CD8-positive, alpha-beta memory T cell (primary cell): ENCODE results near the gene KIF1B. TPM values are rescaled to one million over a fixed set of nuclear protein-coding genes. Genes with fewer than 3 reads are reported as not detected.
"Not testable (repeated sequence)": the region's sequence is repeated elsewhere in the genome, so short reads cannot be mapped to it uniquely, and the experiment has no call there.

Source experiments
- CTCF ChIA-PET: fragments of 350-600 bp; sonication (Branson Sonifier 250); formaldehyde crosslinking; loops from one replicate; lab custom pipeline; 2021; ENCODE audit warnings: antibody characterized with exemption; lab: Charles Lee
- POLR2A ChIA-PET: fragments of 350-600 bp; sonication (Branson Sonifier 250); formaldehyde crosslinking; loops from one replicate; lab custom pipeline; 2021; ENCODE audit warnings: antibody characterized with exemption; lab: Charles Lee
- DNase-seq, 5 donors: peaks; one replicate each; pipeline versions ENCODE4 v3.0.0 to v3.0.0-alpha.2; 2020 to 2022; ENCODE audit warnings: mixed read lengths in 1 of 5
- H3K27ac ChIP-seq: one replicate; pipeline ENCODE4 v1.7.0; 2013; ENCODE audit warnings: low read depth, mild to moderate bottlenecking, low read length, moderate library complexity
- H3K27me3 ChIP-seq: 2 replicates; pipeline ENCODE4 v1.7.0; 2013; ENCODE audit warnings: low read length, mild to moderate bottlenecking; ENCODE audit not compliant: insufficient read depth, poor library complexity, severe bottlenecking
- H3K36me3 ChIP-seq: 2 replicates; pipeline ENCODE4 v1.7.0; 2013; ENCODE audit warnings: mild to moderate bottlenecking, low read length, moderate library complexity; ENCODE audit not compliant: insufficient read depth
- H3K4me1 ChIP-seq: 2 replicates; pipeline ENCODE4 v1.7.0; 2013; ENCODE audit warnings: mild to moderate bottlenecking, low read length, moderate library complexity; ENCODE audit not compliant: insufficient read depth
- H3K4me3 ChIP-seq: 2 replicates; pipeline ENCODE4 v1.7.0; 2013; ENCODE audit warnings: mild to moderate bottlenecking, low read length
- H3K9me3 ChIP-seq: 2 replicates; pipeline ENCODE4 v1.7.0; 2013; ENCODE audit warnings: mild to moderate bottlenecking, low read length
- H3K27ac Mint-ChIP-seq, 8 donors: one replicate each; pipeline ENCODE4 v1.8.0; 2020 to 2021; ENCODE audit warnings: mixed read lengths in 8 of 8, mild to moderate bottlenecking in 6 of 8, inconsistent platforms in 3 of 8, moderate library complexity in 3 of 8
- H3K27me3 Mint-ChIP-seq, 2 donors: one replicate each; pipeline ENCODE4 v1.8.0; 2020 to 2021; ENCODE audit warnings: mixed read lengths in 2 of 2, mild to moderate bottlenecking in 1 of 2, moderate library complexity in 1 of 2
- H3K36me3 Mint-ChIP-seq, 3 donors: one replicate each; pipeline ENCODE4 v1.8.0; 2020 to 2021; ENCODE audit warnings: mixed read lengths in 3 of 3, inconsistent platforms in 1 of 3, mild to moderate bottlenecking in 1 of 3
- H3K4me1 Mint-ChIP-seq, 3 donors: one replicate each; pipeline ENCODE4 v1.8.0; 2020 to 2021; ENCODE audit warnings: mixed read lengths in 3 of 3, inconsistent platforms in 1 of 3, mild to moderate bottlenecking in 1 of 3
- H3K4me3 Mint-ChIP-seq, 7 donors: one replicate each; pipeline ENCODE4 v1.8.0; 2020 to 2021; ENCODE audit warnings: mixed read lengths in 7 of 7, mild to moderate bottlenecking in 6 of 7, moderate library complexity in 4 of 7, inconsistent platforms in 2 of 7
- H3K9me3 Mint-ChIP-seq, 5 donors: one replicate each; pipeline ENCODE4 v1.8.0; 2020 to 2022; ENCODE audit warnings: mixed read lengths in 5 of 5, mild to moderate bottlenecking in 3 of 5, moderate library complexity in 2 of 5, inconsistent platforms in 1 of 5
- polyA plus RNA-seq: library from polyadenylated mRNA; unstranded; fragments of 300-500 nt; fragmentation: Illumina TruSeq; gene quantifications from one replicate; pipeline ENCODE4 v1.2.3, GENCODE V29; 2021
- total RNA-seq, 2 experiments: library from RNA; stranded (reverse); gene quantifications; one replicate each; pipeline ENCODE4 v1.2.3, GENCODE V29; 2021

The KIF1B gene
- total and polyA plus RNA-seq, 3 experiments from 2014 or later: 2.6 to 17.8 (median 17.5) TPM

- no peaks in the 10 kb centered on the region for H3K4me1 ChIP-seq
- no peak overlapping the region for H3K4me3 ChIP-seq
- Mint-ChIP-seq H3K27me3 (no peaks in the 10 kb centered on the region), H3K4me3 (no peak overlapping the region), H3K9me3 (no peaks in the 10 kb centered on the region), H3K4me1 (no peaks in the 10 kb centered on the region), H3K27ac (no peak overlapping the region), H3K36me3 (peaks cover 4 to 74% (median 18%) of the 10 kb centered on the region in 3 donors)
- ChIA-PET POLR2A (no interaction called here), CTCF (no interaction called here)
- DNase-seq: no peak
- H3K27ac ChIP-seq: no peak overlapping the region
- no peaks in the 10 kb centered on the region for H3K9me3 ChIP-seq
- H3K36me3 ChIP-seq: peaks cover 4% of the 10 kb centered on the region
- no peaks in the 10 kb centered on the region for H3K27me3 ChIP-seq
These were observed 136.7 kb downstream of the KIF1B start for GRCh38 chr1:10347109-10347508.

DNA sequence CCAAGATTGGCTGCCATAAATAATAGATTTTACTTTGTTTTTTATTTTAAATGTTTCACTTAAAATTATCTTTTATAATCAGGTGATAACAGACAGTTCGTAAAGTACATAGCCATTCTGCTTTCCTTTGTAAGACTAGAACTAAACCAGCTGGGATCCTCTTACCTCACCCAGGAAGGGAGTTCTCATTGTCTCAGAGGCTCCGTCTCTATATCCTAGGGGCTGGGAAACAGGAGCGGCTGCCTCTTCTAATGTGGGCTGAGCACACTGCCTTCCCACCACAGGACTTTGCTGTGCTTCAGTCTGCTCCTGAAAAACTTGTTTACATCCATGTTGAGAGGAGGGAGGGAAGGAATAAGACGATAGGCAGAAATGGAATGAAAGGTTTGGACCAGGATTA is 142.9 kb downstream of the KIF1B start:
- POLR2A ChIA-PET: no interaction called here
- no peak for DNase-seq
- Mint-ChIP-seq H3K36me3 (peaks cover 0 to 41% (median 13%) of the 10 kb centered on the region in 3 donors), H3K27me3 (no peaks in the 10 kb centered on the region), H3K27ac (no peak overlapping the region), H3K9me3 (no peaks in the 10 kb centered on the region), H3K4me1 (no peaks in the 10 kb centered on the region), H3K4me3 (no peak overlapping the region)
- Histone ChIP-seq H3K27ac (no peak overlapping the region), H3K36me3 (peaks cover 4% of the 10 kb centered on the region), H3K4me1 (no peaks in the 10 kb centered on the region), H3K4me3 (no peak overlapping the region), H3K27me3 (no peaks in the 10 kb centered on the region), H3K9me3 (no peaks in the 10 kb centered on the region)
- CTCF ChIA-PET: no interaction called here

GRCh38 chr1:10353693-10354092 is 143.3 kb downstream of the KIF1B start:
- no peaks in the 10 kb centered on the region for H3K4me1 ChIP-seq
- Mint-ChIP-seq H3K4me1 (no peaks in the 10 kb centered on the region), H3K27me3 (no peaks in the 10 kb centered on the region), H3K4me3 (no peak overlapping the region), H3K9me3 (no peaks in the 10 kb centered on the region), H3K36me3 (peaks cover 0 to 37% (median 13%) of the 10 kb centered on the region in 3 donors), H3K27ac (peak overlapping the region in 1 of 8 donors; percentile 28)
- no peak overlapping the region for H3K27ac ChIP-seq
- ChIA-PET CTCF (no interaction called here), POLR2A (no interaction called here)
- DNase-seq: no peak
- peaks cover 4% of the 10 kb centered on the region for H3K36me3 ChIP-seq
- no peaks in the 10 kb centered on the region for H3K27me3 ChIP-seq
- H3K4me3 ChIP-seq: no peak overlapping the region
- H3K9me3 ChIP-seq: no peaks in the 10 kb centered on the region

- Mint-ChIP-seq H3K36me3 (peaks cover 0 to 32% (median 21%) of the 10 kb centered on the region in 3 donors), H3K27me3 (no peaks in the 10 kb centered on the region), H3K27ac (no peak overlapping the region), H3K4me1 (no peaks in the 10 kb centered on the region), H3K9me3 (no peaks in the 10 kb centered on the region), H3K4me3 (no peak overlapping the region)
- no peak for DNase-seq
- Histone ChIP-seq H3K4me3 (no peak overlapping the region), H3K9me3 (no peaks in the 10 kb centered on the region), H3K4me1 (no peaks in the 10 kb centered on the region), H3K27ac (no peak overlapping the region), H3K27me3 (no peaks in the 10 kb centered on the region), H3K36me3 (no peaks in the 10 kb centered on the region)
- POLR2A ChIA-PET: no interaction called here
- CTCF ChIA-PET: no interaction called here
These were observed 149.7 kb downstream of the KIF1B start for GRCh38 chr1:10360045-10360444.

DNA sequence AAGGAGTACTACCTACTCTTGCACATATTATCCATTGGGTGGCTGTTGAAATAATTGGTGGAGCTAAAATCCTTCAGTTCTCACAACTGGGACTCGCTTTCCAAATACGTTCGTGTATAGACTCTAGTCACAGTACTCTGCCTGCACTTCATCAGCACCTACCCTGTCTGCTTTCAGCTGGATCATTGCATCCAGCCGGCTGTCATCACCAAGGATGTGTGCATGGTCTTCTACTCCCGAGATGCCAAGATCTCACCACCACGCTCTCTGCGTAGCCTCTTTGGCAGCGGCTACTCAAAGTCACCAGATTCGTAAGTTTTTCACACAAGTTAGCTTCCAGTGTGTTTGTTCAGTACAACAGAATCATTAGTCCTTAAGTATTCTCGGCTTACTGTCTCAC is 151.1 kb downstream of the KIF1B start:
- POLR2A ChIA-PET: no interaction called here
- Histone ChIP-seq H3K36me3 (no peaks in the 10 kb centered on the region), H3K4me3 (no peak overlapping the region), H3K27me3 (no peaks in the 10 kb centered on the region), H3K27ac (no peak overlapping the region), H3K4me1 (no peaks in the 10 kb centered on the region), H3K9me3 (no peaks in the 10 kb centered on the region)
- CTCF ChIA-PET: no interaction called here
- peaks cover 0 to 42% (median 27%) of the 10 kb centered on the region in 3 donors for H3K36me3 Mint-ChIP-seq
- peak overlapping the region in 1 of 8 donors; percentile 62 for H3K27ac Mint-ChIP-seq
- no peak overlapping the region for H3K4me3 Mint-ChIP-seq
- no peaks in the 10 kb centered on the region for H3K4me1 Mint-ChIP-seq
- H3K27me3 Mint-ChIP-seq: no peaks in the 10 kb centered on the region
- no peak for DNase-seq
- H3K9me3 Mint-ChIP-seq: no peaks in the 10 kb centered on the region

GRCh38 chr1:10368194-10368593 is 157.8 kb downstream of the KIF1B start:
- Mint-ChIP-seq H3K9me3 (no peaks in the 10 kb centered on the region), H3K4me1 (no peaks in the 10 kb centered on the region), H3K27ac (no peak overlapping the region), H3K36me3 (peaks cover 0 to 44% (median 16%) of the 10 kb centered on the region in 3 donors), H3K27me3 (no peaks in the 10 kb centered on the region), H3K4me3 (no peak overlapping the region)
- Histone ChIP-seq H3K9me3 (no peaks in the 10 kb centered on the region), H3K27me3 (no peaks in the 10 kb centered on the region), H3K36me3 (peaks cover 3% of the 10 kb centered on the region), H3K4me3 (no peak overlapping the region), H3K4me1 (no peaks in the 10 kb centered on the region), H3K27ac (no peak overlapping the region)
- no peak for DNase-seq
- ChIA-PET CTCF (interaction anchor here (1.7 kb wide), 1 partner anchor 62 kb away, joined by 5 read pairs; the partner anchor contains the start of gene CENPS), POLR2A (no interaction called here)

DNA sequence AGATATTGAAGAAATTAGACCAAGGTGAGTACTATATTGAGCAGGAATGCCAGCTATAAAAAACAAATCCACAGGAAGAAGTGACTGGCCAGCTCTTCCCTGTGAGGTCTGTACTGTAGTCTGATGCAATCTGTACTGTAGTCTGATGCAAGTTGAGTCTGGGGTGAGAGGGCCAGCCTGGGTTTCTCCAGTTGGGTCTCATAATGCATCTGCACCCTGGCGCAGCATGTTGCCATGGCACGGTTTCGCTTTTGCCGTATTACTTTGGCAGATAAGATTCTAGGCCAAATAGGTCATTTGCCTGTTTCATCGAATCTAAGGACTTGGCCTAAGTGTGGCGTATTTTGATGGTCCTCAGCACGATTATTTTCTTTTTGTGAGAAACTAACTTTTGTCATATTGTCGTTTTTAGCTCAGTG is 164.1 kb downstream of the KIF1B start:
- H3K36me3 Mint-ChIP-seq: peaks cover 0 to 65% (median 15%) of the 10 kb centered on the region in 3 donors
- DNase-seq: no peak
- POLR2A ChIA-PET: no interaction called here
- Histone ChIP-seq H3K27ac (no peak overlapping the region), H3K4me1 (no peaks in the 10 kb centered on the region), H3K36me3 (no peaks in the 10 kb centered on the region), H3K4me3 (no peak overlapping the region), H3K9me3 (no peaks in the 10 kb centered on the region), H3K27me3 (no peaks in the 10 kb centered on the region)
- no peak overlapping the region for H3K4me3 Mint-ChIP-seq
- H3K27me3 Mint-ChIP-seq: no peaks in the 10 kb centered on the region
- peak overlapping the region in 2 of 8 donors; percentile 9 to 78 for H3K27ac Mint-ChIP-seq
- CTCF ChIA-PET: no interaction called here
- H3K9me3 Mint-ChIP-seq: no peaks in the 10 kb centered on the region
- H3K4me1 Mint-ChIP-seq: no peaks in the 10 kb centered on the region

- H3K27me3 Mint-ChIP-seq, POLR2A ChIA-PET, H3K27ac ChIP-seq, H3K4me3 ChIP-seq, H3K9me3 Mint-ChIP-seq, H3K4me1 Mint-ChIP-seq, H3K9me3 ChIP-seq, H3K36me3 ChIP-seq, H3K27me3 ChIP-seq, H3K4me3 Mint-ChIP-seq, H3K4me1 ChIP-seq: not testable (repeated sequence)
- CTCF ChIA-PET: interaction anchor here (1.0 to 1.2 kb wide), 2 partner anchors 51 to 167 kb away, joined by 4 read pairs; partner anchors contain the start of gene KIF1B
- peak in 2 of 5 donors; percentile 4 to 22 for DNase-seq
- Mint-ChIP-seq H3K36me3 (peaks cover 0 to 54% (median 9%) of the 10 kb centered on the region in 3 donors), H3K27ac (peak overlapping the region in 2 of 8 donors; percentile 9 to 63)
These were observed 167.1 kb downstream of the KIF1B start for GRCh38 chr1:10377365-10378029.
